Measurements from ENCODE around the gene FAM120B.

Gene FAM120B

GRCh38 chr6:170312876-170313275, 6.3 kb downstream of the FAM120B start:
- peaks cover 15% of the 10 kb centered on the region for H3K4me1 ChIP-seq (ENCODE audit: control insufficient read depth, low read length)
- H3K9me3 ChIP-seq (ENCODE audit: control insufficient read depth, insufficient read depth, low read length) = no peaks in the 10 kb centered on the region
- H3K36me3 ChIP-seq (ENCODE audit: control insufficient read depth, low read length) = peaks cover 45% of the 10 kb centered on the region
- peaks cover 95% of the 10 kb centered on the region for H3K79me2 ChIP-seq (ENCODE audit: control insufficient read depth, low read length)
- no peak overlapping the region for H3K27ac ChIP-seq (ENCODE audit: low read depth, low read length)
- no peaks in the 10 kb centered on the region for H3F3A ChIP-seq (ENCODE audit: control insufficient read depth, insufficient read depth)
- no peak for TF ChIP-seq CTCF (IDR thresholded peaks at IDR 0.05; ENCODE audit: low read depth, low read length, poor library complexity, severe bottlenecking)
- TF ChIP-seq EZH2phosphoT487 (IDR thresholded peaks at IDR 0.05; ENCODE audit: borderline replicate concordance, low read length) = no peak
- H3K9me2 ChIP-seq (replicated peaks; ENCODE audit: control insufficient read depth, low read length) = no peaks in the 10 kb centered on the region
- H3K4me3 ChIP-seq (ENCODE audit: low read length) = no peak overlapping the region
- H4K20me1 ChIP-seq (ENCODE audit: control insufficient read depth, insufficient read depth, low read depth, low read length) = peaks cover 31% of the 10 kb centered on the region
- no peaks in the 10 kb centered on the region for H3K27me3 ChIP-seq (ENCODE audit: control insufficient read depth, low read length)
- no peak overlapping the region for H3K4me2 ChIP-seq (ENCODE audit: low read length)

- no peaks in the 10 kb centered on the region for H3F3A ChIP-seq (ENCODE audit: control insufficient read depth, insufficient read depth)
- no peak overlapping the region for H3K4me2 ChIP-seq (ENCODE audit: low read length)
- H3K4me3 ChIP-seq (ENCODE audit: low read length) = no peak overlapping the region
- H3K9me3 ChIP-seq (ENCODE audit: control insufficient read depth, insufficient read depth, low read length) = no peaks in the 10 kb centered on the region
- H4K20me1 ChIP-seq (ENCODE audit: control insufficient read depth, insufficient read depth, low read depth, low read length) = peaks cover 23% of the 10 kb centered on the region
- peaks cover 47% of the 10 kb centered on the region for H3K36me3 ChIP-seq (ENCODE audit: control insufficient read depth, low read length)
- H3K27ac ChIP-seq (ENCODE audit: low read depth, low read length) = no peak overlapping the region
- TF ChIP-seq EZH2phosphoT487 (IDR thresholded peaks at IDR 0.05; ENCODE audit: borderline replicate concordance, low read length) (no peak), CTCF (IDR thresholded peaks at IDR 0.05; ENCODE audit: low read depth, low read length, poor library complexity, severe bottlenecking) (no peak)
- H3K27me3 ChIP-seq (ENCODE audit: control insufficient read depth, low read length) = no peaks in the 10 kb centered on the region
- peaks cover 6% of the 10 kb centered on the region for H3K4me1 ChIP-seq (ENCODE audit: control insufficient read depth, low read length)
- peaks cover 87% of the 10 kb centered on the region for H3K79me2 ChIP-seq (ENCODE audit: control insufficient read depth, low read length)
- H3K9me2 ChIP-seq (replicated peaks; ENCODE audit: control insufficient read depth, low read length) = no peaks in the 10 kb centered on the region
These were observed 7.2 kb downstream of the FAM120B start for GRCh38 chr6:170313716-170314295.

- H3F3A ChIP-seq (ENCODE audit: control insufficient read depth, insufficient read depth) = no peaks in the 10 kb centered on the region
- no peak overlapping the region for H3K4me2 ChIP-seq (ENCODE audit: low read length)
- peaks cover 76% of the 10 kb centered on the region for H3K79me2 ChIP-seq (ENCODE audit: control insufficient read depth, low read length)
- peaks cover 21% of the 10 kb centered on the region for H4K20me1 ChIP-seq (ENCODE audit: control insufficient read depth, insufficient read depth, low read depth, low read length)
- H3K27me3 ChIP-seq (ENCODE audit: control insufficient read depth, low read length) = no peaks in the 10 kb centered on the region
- H3K9me3 ChIP-seq (ENCODE audit: control insufficient read depth, insufficient read depth, low read length) = no peaks in the 10 kb centered on the region
- no peak overlapping the region for H3K27ac ChIP-seq (ENCODE audit: low read depth, low read length)
- no peaks in the 10 kb centered on the region for H3K9me2 ChIP-seq (replicated peaks; ENCODE audit: control insufficient read depth, low read length)
- H3K4me3 ChIP-seq (ENCODE audit: low read length) = no peak overlapping the region
- no peak for TF ChIP-seq CTCF (IDR thresholded peaks at IDR 0.05; ENCODE audit: low read depth, low read length, poor library complexity, severe bottlenecking)
- no peak for TF ChIP-seq EZH2phosphoT487 (IDR thresholded peaks at IDR 0.05; ENCODE audit: borderline replicate concordance, low read length)
- peaks cover 51% of the 10 kb centered on the region for H3K36me3 ChIP-seq (ENCODE audit: control insufficient read depth, low read length)
- no peaks in the 10 kb centered on the region for H3K4me1 ChIP-seq (ENCODE audit: control insufficient read depth, low read length)
These were observed 8.4 kb downstream of the FAM120B start for GRCh38 chr6:170314983-170315382.
